ENCODE results near the gene ANO4. TPM values are rescaled to one million over a fixed set of nuclear protein-coding genes. Genes with fewer than 3 reads are reported as not detected.

Gene ANO4
- total and polyA plus RNA-seq, 4 donors: 0.10 to 1.9 (median 0.86) TPM

DNA sequence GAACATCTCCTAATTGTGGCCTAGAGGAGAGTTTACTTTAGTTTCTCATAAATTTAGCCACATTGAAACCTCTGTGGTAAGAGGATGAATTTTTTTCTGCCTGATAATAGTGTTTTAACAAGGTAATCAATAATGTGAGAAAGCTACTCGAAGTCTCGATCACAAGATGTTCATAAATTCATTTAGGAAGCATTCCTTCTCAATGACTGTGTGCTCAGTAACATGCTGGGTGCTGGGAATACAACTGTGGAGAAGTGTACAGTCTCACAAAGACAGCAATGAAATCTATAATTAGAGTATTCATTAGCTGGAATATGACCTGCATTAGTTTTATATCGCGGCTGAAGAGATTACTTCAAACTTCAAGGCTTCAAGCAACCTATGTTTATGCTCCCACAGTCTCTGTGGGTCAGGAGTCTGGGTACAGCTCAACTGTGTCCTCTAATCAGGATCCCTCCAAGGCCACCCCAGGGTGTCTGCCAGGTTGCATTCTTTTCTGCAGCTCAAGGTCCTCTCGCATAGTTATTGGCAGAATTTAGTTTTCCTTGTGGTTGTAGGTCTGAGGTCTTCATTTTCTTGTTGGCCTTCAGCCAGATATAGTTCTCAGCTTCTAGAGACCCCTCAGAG, 167.6 kb downstream of the ANO4 start:
- no peak for DNase-seq
- Histone ChIP-seq H3K27me3 (ENCODE audit: control insufficient read depth in 3 of 3, insufficient read depth in 3 of 3, low read length in 2 of 3) (no peaks in the 10 kb centered on the region), H3K36me3 (ENCODE audit: control insufficient read depth in 4 of 4, insufficient read depth in 4 of 4, low read length in 4 of 4) (no peaks in the 10 kb centered on the region), H3K27ac (ENCODE audit: low read depth in 1 of 2, low read length in 1 of 2) (no peak overlapping the region), H3K9me3 (ENCODE audit: control insufficient read depth in 4 of 4, insufficient read depth in 3 of 4, low read length in 3 of 4) (peaks cover 0 to under 1% (median 0%) of the 10 kb centered on the region in 4 donors), H3K4me3 (no peak overlapping the region), H3K9ac (ENCODE audit: insufficient read depth in 1 of 2, low read length in 2 of 2) (no peak overlapping the region), H3K4me1 (ENCODE audit: control insufficient read depth in 5 of 5, insufficient read depth in 5 of 5, low read length in 5 of 5) (no peaks in the 10 kb centered on the region)
- 89 to 90% methylated on average over 5 of the region's 5 CpGs for WGBS, 2 donors
- TF ChIP-seq, protein P1, sequence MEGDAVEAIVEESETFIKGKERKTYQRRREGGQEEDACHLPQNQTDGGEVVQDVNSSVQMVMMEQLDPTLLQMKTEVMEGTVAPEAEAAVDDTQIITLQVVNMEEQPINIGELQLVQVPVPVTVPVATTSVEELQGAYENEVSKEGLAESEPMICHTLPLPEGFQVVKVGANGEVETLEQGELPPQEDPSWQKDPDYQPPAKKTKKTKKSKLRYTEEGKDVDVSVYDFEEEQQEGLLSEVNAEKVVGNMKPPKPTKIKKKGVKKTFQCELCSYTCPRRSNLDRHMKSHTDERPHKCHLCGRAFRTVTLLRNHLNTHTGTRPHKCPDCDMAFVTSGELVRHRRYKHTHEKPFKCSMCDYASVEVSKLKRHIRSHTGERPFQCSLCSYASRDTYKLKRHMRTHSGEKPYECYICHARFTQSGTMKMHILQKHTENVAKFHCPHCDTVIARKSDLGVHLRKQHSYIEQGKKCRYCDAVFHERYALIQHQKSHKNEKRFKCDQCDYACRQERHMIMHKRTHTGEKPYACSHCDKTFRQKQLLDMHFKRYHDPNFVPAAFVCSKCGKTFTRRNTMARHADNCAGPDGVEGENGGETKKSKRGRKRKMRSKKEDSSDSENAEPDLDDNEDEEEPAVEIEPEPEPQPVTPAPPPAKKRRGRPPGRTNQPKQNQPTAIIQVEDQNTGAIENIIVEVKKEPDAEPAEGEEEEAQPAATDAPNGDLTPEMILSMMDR (IDR thresholded peaks at IDR 0.05; ENCODE audit: control extremely low read depth, extremely low read depth): no peak
- no peak for ATAC-seq (ENCODE audit: insufficient read depth, low FRiP score)

DNA sequence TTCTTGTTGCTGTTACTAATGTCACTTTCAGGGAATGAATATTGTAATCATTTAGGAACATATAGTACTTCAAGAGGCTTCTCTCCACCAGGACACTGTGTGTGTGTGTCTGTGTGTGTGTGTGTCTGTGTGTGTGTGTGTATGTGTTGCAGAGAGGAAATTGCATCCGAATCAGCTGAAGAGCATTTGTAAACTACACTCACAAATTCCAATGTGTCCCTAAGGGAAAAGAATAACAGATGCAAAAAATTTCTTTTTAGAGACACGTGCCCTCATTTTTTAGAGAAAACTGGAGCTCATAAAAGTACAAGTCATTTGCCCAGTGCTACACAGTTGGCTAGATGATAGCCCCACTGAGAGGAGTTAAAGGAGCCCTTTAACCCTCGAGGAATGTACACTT, 168.8 kb downstream of the ANO4 start:
- H3K27ac ChIP-seq (ENCODE audit: low read depth in 1 of 2, low read length in 1 of 2): no peak overlapping the region
- H3K9ac ChIP-seq (ENCODE audit: insufficient read depth in 1 of 2, low read length in 2 of 2): no peak overlapping the region
- 51 to 64% methylated on average over 3 of the region's 3 CpGs for WGBS, 2 donors
- no peaks in the 10 kb centered on the region for H3K36me3 ChIP-seq (ENCODE audit: control insufficient read depth in 4 of 4, insufficient read depth in 4 of 4, low read length in 4 of 4)
- no peaks in the 10 kb centered on the region for H3K9me3 ChIP-seq (ENCODE audit: control insufficient read depth in 4 of 4, insufficient read depth in 3 of 4, low read length in 3 of 4)
- ATAC-seq (ENCODE audit: insufficient read depth, low FRiP score) (no peak), DNase-seq (no peak)
- H3K4me3 ChIP-seq: no peak overlapping the region
- TF ChIP-seq, protein P1 (IDR thresholded peaks at IDR 0.05; ENCODE audit: control extremely low read depth, extremely low read depth): no peak
- no peaks in the 10 kb centered on the region for H3K4me1 ChIP-seq (ENCODE audit: control insufficient read depth in 5 of 5, insufficient read depth in 5 of 5, low read length in 5 of 5)
- H3K27me3 ChIP-seq (ENCODE audit: control insufficient read depth in 3 of 3, insufficient read depth in 3 of 3, low read length in 2 of 3): no peaks in the 10 kb centered on the region

DNA sequence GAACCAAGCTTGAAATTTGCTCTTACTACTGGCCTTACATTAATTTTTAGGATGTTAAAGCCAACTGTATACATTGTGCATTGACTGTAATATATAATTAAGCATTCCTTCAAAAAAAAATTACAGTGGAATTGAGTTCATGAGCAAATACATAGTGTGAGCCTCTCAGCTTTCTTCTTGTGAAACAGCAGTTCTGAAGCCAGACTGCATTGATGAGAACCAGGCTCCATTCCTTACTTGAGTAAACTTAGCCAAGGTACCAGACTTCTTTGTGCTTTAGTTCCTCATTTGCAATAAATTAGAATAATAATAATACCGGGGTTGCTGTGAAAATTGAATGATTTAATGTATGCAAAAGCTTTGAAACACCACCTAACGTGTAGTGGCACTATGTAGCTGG, 169.5 kb downstream of the ANO4 start:
- H3K9ac ChIP-seq (ENCODE audit: insufficient read depth in 1 of 2, low read length in 2 of 2): no peak overlapping the region
- H3K4me1 ChIP-seq (ENCODE audit: control insufficient read depth in 5 of 5, insufficient read depth in 5 of 5, low read length in 5 of 5): no peaks in the 10 kb centered on the region
- no peaks in the 10 kb centered on the region for H3K36me3 ChIP-seq (ENCODE audit: control insufficient read depth in 4 of 4, insufficient read depth in 4 of 4, low read length in 4 of 4)
- DNase-seq: no peak
- H3K4me3 ChIP-seq: no peak overlapping the region
- no peak overlapping the region for H3K27ac ChIP-seq (ENCODE audit: low read depth in 1 of 2, low read length in 1 of 2)
- TF ChIP-seq, protein P1 (IDR thresholded peaks at IDR 0.05; ENCODE audit: control extremely low read depth, extremely low read depth): no peak
- no peaks in the 10 kb centered on the region for H3K27me3 ChIP-seq (ENCODE audit: control insufficient read depth in 3 of 3, insufficient read depth in 3 of 3, low read length in 2 of 3)
- ATAC-seq (ENCODE audit: insufficient read depth, low FRiP score): no peak
- no peaks in the 10 kb centered on the region for H3K9me3 ChIP-seq (ENCODE audit: control insufficient read depth in 4 of 4, insufficient read depth in 3 of 4, low read length in 3 of 4)
- 45 to 48% methylated on average over 2 of the region's 2 CpGs for WGBS, 2 donors

DNA sequence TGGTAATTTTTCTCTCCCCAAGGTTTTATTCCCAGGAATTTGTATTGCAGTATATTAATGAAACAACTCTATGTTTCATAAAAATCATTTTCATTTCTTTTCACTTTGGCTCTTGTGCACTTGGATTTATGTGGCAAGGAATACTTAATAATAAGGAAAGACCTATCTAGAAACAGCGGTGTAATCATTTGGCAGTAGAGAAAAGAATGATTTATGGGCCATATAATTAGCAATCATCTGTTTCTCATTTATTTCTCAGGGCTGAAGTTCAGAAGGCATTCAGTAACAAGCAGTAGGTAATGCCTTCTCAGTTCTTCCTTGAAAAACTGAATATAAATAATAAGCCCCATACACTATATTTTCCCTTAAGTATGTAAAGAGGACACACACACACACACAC, 172.6 kb downstream of the ANO4 start:
- no peak for DNase-seq
- 75 to 78% methylated on average over 1 of the region's 1 CpG for WGBS, 2 donors
- no peak for ATAC-seq (ENCODE audit: insufficient read depth, low FRiP score)

More for the DNA sequence above, 172.6 kb downstream of the ANO4 start:
- H3K36me3 ChIP-seq (ENCODE audit: control insufficient read depth in 4 of 4, insufficient read depth in 4 of 4, low read length in 4 of 4): no peaks in the 10 kb centered on the region
- no peak overlapping the region for H3K9ac ChIP-seq (ENCODE audit: insufficient read depth in 1 of 2, low read length in 2 of 2)
- H3K27ac ChIP-seq (ENCODE audit: low read depth in 1 of 2, low read length in 1 of 2): no peak overlapping the region
- H3K27me3 ChIP-seq (ENCODE audit: control insufficient read depth in 3 of 3, insufficient read depth in 3 of 3, low read length in 2 of 3): no peaks in the 10 kb centered on the region
- H3K4me3 ChIP-seq: no peak overlapping the region
- no peaks in the 10 kb centered on the region for H3K9me3 ChIP-seq (ENCODE audit: control insufficient read depth in 4 of 4, insufficient read depth in 3 of 4, low read length in 3 of 4)
- TF ChIP-seq, protein P1 (IDR thresholded peaks at IDR 0.05; ENCODE audit: control extremely low read depth, extremely low read depth): no peak
- no peaks in the 10 kb centered on the region for H3K4me1 ChIP-seq (ENCODE audit: control insufficient read depth in 5 of 5, insufficient read depth in 5 of 5, low read length in 5 of 5)

Measured in lung (tissue), 12 donors.